Measurements from ENCODE around the gene CCSAP. TPM values are rescaled to one million over a fixed set of nuclear protein-coding genes. Genes with fewer than 3 reads are reported as not detected.

Gene CCSAP
- total and polyA plus RNA-seq, 12 donors: 0.91 to 4.7 (median 2.9) TPM

DNA sequence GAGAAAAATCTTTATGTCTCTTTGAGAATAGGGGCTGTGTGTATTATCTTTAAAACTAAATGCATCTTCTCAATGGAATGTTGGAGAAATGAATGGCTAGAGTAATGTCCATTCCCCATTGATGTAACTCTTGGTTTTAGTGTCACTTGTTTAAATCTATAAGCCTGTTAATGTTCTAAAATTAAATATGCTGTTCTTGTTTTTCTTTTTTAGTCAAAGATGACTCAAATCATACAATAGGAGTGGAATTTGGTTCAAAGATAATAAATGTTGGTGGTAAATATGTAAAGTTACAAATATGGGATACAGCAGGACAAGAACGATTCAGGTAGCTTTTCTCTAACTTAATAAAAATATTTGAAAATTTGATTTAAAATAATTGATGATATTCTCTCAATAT is 54.3 kb downstream of the CCSAP start:
- intact Hi-C loops (cut with DNase I): no loop called here
- Histone ChIP-seq H3K27ac (no peak overlapping the region), H3K9me3 (no peaks in the 10 kb centered on the region), H3K27me3 (no peaks in the 10 kb centered on the region), H3K36me3 (peaks cover 0 to 46% (median 22%) of the 10 kb centered on the region in 9 donors), H3K4me1 (peaks cover 0 to 29% (median 8%) of the 10 kb centered on the region in 9 donors), H3K4me3 (no peak overlapping the region)
- ATAC-seq: no peak
- 94 to 100% methylated on average over 1 of the region's 1 CpG for WGBS, 2 donors
- no peak for DNase-seq
- TF ChIP-seq, protein P1, sequence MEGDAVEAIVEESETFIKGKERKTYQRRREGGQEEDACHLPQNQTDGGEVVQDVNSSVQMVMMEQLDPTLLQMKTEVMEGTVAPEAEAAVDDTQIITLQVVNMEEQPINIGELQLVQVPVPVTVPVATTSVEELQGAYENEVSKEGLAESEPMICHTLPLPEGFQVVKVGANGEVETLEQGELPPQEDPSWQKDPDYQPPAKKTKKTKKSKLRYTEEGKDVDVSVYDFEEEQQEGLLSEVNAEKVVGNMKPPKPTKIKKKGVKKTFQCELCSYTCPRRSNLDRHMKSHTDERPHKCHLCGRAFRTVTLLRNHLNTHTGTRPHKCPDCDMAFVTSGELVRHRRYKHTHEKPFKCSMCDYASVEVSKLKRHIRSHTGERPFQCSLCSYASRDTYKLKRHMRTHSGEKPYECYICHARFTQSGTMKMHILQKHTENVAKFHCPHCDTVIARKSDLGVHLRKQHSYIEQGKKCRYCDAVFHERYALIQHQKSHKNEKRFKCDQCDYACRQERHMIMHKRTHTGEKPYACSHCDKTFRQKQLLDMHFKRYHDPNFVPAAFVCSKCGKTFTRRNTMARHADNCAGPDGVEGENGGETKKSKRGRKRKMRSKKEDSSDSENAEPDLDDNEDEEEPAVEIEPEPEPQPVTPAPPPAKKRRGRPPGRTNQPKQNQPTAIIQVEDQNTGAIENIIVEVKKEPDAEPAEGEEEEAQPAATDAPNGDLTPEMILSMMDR (IDR thresholded peaks at IDR 0.05): no peak

DNA sequence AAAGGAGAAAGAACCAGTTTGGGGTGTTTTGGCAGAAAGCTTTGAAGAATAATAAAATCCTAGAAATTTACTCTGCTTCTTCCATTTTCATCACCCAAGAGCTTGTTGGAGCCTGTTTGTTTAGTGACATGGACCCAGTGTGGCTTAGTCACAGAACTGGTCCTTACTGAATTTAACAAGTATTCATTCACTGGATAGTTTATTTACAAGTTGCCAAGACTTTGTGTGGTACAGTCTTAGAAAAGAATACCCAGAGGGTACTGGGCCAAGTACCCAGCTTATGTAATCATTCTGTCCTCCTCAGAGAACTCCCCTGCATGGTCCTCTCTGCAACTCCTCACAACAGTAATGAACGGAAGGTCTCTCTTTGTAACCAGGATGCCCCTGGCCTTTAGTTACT is 55.6 kb downstream of the CCSAP start:
- Histone ChIP-seq H3K9me3 (peaks cover 0 to 4% (median 0%) of the 10 kb centered on the region in 11 donors), H3K4me1 (peaks cover 0 to 29% (median 11%) of the 10 kb centered on the region in 9 donors), H3K27ac (no peak overlapping the region), H3K36me3 (peaks cover 0 to 38% (median 22%) of the 10 kb centered on the region in 9 donors), H3K4me3 (no peak overlapping the region), H3K27me3 (no peaks in the 10 kb centered on the region)
- WGBS, 2 donors: 78 to 83% methylated on average over 1 of the region's 1 CpG
- intact Hi-C loops (cut with DNase I): no loop called here
- DNase-seq (no peak), ATAC-seq (no peak)
- TF ChIP-seq, protein P1 (IDR thresholded peaks at IDR 0.05): no peak

DNA sequence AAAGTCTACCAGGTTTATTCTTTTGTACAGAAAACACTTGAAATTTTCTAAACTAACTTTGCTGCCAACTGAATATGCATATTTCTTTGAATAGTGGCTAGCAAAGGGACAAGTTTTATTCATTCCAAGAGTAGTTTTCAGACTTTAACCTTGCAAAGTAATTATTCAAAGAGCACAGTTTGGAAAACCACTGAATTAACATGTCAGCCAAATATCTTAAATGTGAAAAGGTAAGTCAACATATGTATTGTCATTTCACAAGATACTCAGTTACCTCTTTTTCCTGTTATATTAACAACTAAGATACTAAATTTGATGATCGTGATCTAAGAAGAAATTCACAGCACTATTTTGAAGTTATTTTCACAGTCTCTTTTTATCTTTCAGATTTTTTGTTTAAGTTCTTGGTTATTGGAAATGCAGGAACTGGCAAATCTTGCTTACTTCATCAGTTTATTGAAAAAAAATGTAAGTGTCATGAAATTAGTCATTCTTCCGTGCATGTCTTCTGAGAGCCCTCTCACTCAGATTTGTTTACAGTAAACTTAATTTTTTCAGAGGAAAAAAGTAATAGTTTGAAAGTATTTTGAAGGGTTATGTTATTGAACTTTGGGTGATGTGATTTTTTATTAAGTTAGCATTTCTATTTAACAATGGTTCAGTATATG is 56.6 kb downstream of the CCSAP start:
- TF ChIP-seq, protein P1 (IDR thresholded peaks at IDR 0.05): no peak
- intact Hi-C loops (cut with DNase I): no loop called here
- Histone ChIP-seq H3K27ac (peak overlapping the region in 1 of 10 donors; percentile 41), H3K4me3 (no peak overlapping the region), H3K9me3 (peaks cover 0 to 8% (median 0%) of the 10 kb centered on the region in 11 donors), H3K4me1 (peaks cover 0 to 33% (median 11%) of the 10 kb centered on the region in 9 donors), H3K27me3 (no peaks in the 10 kb centered on the region), H3K36me3 (peaks cover 0 to 32% (median 19%) of the 10 kb centered on the region in 9 donors)
- ATAC-seq: no peak
- WGBS, 2 donors: 86 to 87% methylated on average over 2 of the region's 2 CpGs
- DNase-seq: no peak

DNA sequence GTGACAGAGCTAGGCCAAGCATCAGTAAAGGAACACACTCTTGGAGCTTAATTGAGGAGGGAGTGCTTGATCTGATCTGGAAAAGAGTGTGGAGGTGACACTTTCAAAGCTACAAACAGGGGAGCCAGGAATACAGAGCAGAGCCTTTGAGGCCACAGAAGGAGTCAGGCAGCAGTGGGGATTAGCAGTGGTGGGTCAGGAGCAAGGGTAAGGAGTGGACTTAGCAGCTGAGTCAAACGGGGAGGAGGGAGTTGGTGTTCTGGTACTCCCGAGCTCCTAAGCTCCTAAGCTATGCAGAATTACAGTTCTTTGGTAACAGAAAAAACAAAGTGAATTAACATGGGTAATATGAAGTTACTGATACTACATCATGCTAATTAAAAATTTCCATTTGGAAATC is 57.4 kb downstream of the CCSAP start:
- ATAC-seq: no peak
- no peaks in the 10 kb centered on the region for H3K27me3 ChIP-seq
- peaks cover 0 to 38% (median 17%) of the 10 kb centered on the region in 9 donors for H3K4me1 ChIP-seq
- no peak for DNase-seq
- H3K9me3 ChIP-seq: peaks cover 0 to 8% (median 0%) of the 10 kb centered on the region in 11 donors
- no peak overlapping the region for H3K27ac ChIP-seq
- H3K4me3 ChIP-seq: no peak overlapping the region
- intact Hi-C loops (cut with DNase I): no loop called here
- H3K36me3 ChIP-seq: peaks cover 0 to 24% (median 13%) of the 10 kb centered on the region in 9 donors
- TF ChIP-seq, protein P1 (IDR thresholded peaks at IDR 0.05): no peak
- WGBS, 2 donors: 72 to 75% methylated on average over 2 of the region's 2 CpGs
